HepG2 (cell line): Measurements from ENCODE around the gene MAP1LC3B. TPM values are rescaled to one million over a fixed set of nuclear protein-coding genes. Genes with fewer than 3 reads are reported as not detected.

Experiments used
- ATAD3A ChIP-seq: sonication (generic); formaldehyde crosslinking; IDR thresholded peaks from 2 replicates; pipeline ENCODE4 v1.4.0; 2020; ENCODE audit warnings: missing genetic modification reagents
- CEBPB ChIP-seq: IDR thresholded peaks from 2 replicates; pipeline ENCODE4 v1.6.1; 2011; ENCODE audit warnings: low read depth, low read length, improper control_type of control experiment, borderline replicate concordance
- HNRNPK ChIP-seq: fragments of 200-400 bp; formaldehyde crosslinking; IDR thresholded peaks from 2 replicates; pipeline ENCODE4 v1.6.1; 2018; ENCODE audit warnings: low read length, low read depth, moderate library complexity, mild to moderate bottlenecking; ENCODE audit not compliant: poor library complexity, severe bottlenecking
- HOXD1 ChIP-seq: sonication (generic); formaldehyde crosslinking; IDR thresholded peaks from 2 replicates; pipeline ENCODE4 v1.5.0; 2020; ENCODE audit warnings: missing genetic modification reagents
- PHF20 ChIP-seq: sonication (generic); formaldehyde crosslinking; IDR thresholded peaks from 2 replicates; pipeline ENCODE4 v1.5.0; 2020; ENCODE audit warnings: mild to moderate bottlenecking, missing genetic modification reagents
- REST ChIP-seq, 2 experiments: IDR thresholded peaks; 2 replicates each; pipeline ENCODE4 v1.6.1; 2011 to 2012; ENCODE audit warnings: low read length in 2 of 2, borderline replicate concordance in 1 of 2, low read depth in 1 of 2, mild to moderate bottlenecking in 1 of 2, moderate library complexity in 1 of 2
- SNAPC2 ChIP-seq: sonication (generic); formaldehyde crosslinking; IDR thresholded peaks from 2 replicates; pipeline ENCODE4 v1.8.1; 2022; ENCODE audit warnings: mild to moderate bottlenecking, missing genetic modification reagents
- SRF ChIP-seq: IDR thresholded peaks from 2 replicates; pipeline ENCODE4 v1.6.1; 2011; ENCODE audit warnings: mild to moderate bottlenecking, low read depth, low read length, moderate library complexity
- TBP ChIP-seq: sonication (generic); formaldehyde crosslinking; IDR thresholded peaks from 2 replicates; pipeline ENCODE4 v1.5.0; 2020; ENCODE audit warnings: missing genetic modification reagents
- ZNF251 ChIP-seq: sonication (generic); formaldehyde crosslinking; IDR thresholded peaks from 2 replicates; pipeline ENCODE4 v1.9.0; 2021; ENCODE audit warnings: mild to moderate bottlenecking, missing genetic modification reagents
- ZNF563 ChIP-seq: sonication (generic); formaldehyde crosslinking; IDR thresholded peaks from 2 replicates; pipeline ENCODE4 v1.8.0; 2022; ENCODE audit warnings: mild to moderate bottlenecking, moderate library complexity, missing genetic modification reagents
- ZNF564 ChIP-seq: sonication (generic); formaldehyde crosslinking; IDR thresholded peaks from 2 replicates; pipeline ENCODE4 v1.8.1; 2023; ENCODE audit warnings: mild to moderate bottlenecking, missing genetic modification reagents
- ZNF639 ChIP-seq: conservative IDR thresholded peaks from 2 replicates; pipeline ENCODE4 v1.6.1; 2018; ENCODE audit warnings: missing genetic modification reagents
- ZNF792 ChIP-seq: IDR thresholded peaks from 2 replicates; pipeline ENCODE4 v1.6.1; 2016
- polyA plus RNA-seq, 8 experiments: library from polyadenylated mRNA; depleted of rRNA in 3 of 8; stranded (reverse) in 7 of 8; unstranded in 1 of 8; fragments of >200 nt; fragmentation: Illumina TruSeq in 4 of 8; extraction: Trizol in 4 of 8; gene quantifications; 2 replicates each; pipeline versions ENCODE4 v1.2.1 to v1.2.3, GENCODE V29; 2011 to 2016; ENCODE audit warnings: low read depth in 4 of 8, missing spikeins in 1 of 8, mixed read lengths in 1 of 8; ENCODE audit not compliant: insufficient read depth in 1 of 8
- total RNA-seq, 5 experiments: library from RNA; depleted of rRNA; stranded (reverse); fragments of >200 nt; fragmentation: Illumina TruSeq; extraction: Trizol; gene quantifications; 2 replicates each; pipeline ENCODE4 v1.2.3, GENCODE V29; 2016; ENCODE audit warnings: low read depth in 1 of 5
- TF ChIP-seq, protein P1 (sequence below): sonication (generic); formaldehyde crosslinking; IDR thresholded peaks from 2 replicates; pipeline ENCODE4 v1.5.0; 2020; ENCODE audit warnings: missing genetic modification reagents
- TF ChIP-seq, protein P2 (sequence below): sonication (generic); formaldehyde crosslinking; IDR thresholded peaks from 2 replicates; pipeline ENCODE4 v1.4.0; 2020; ENCODE audit warnings: mild to moderate bottlenecking, missing genetic modification reagents
- TF ChIP-seq, protein P3 (sequence below): sonication (generic); formaldehyde crosslinking; IDR thresholded peaks from 2 replicates; pipeline ENCODE4 v1.4.0; 2020; ENCODE audit warnings: missing genetic modification reagents, borderline replicate concordance

Gene MAP1LC3B
- total and polyA plus RNA-seq, 2 of the 13 experiments (the other 11 are each of a cell fraction or from before 2014, with no cell fraction given): 15.7 to 37.4 TPM

GRCh38 chr16:87383505-87384161, 8.5 kb upstream of the MAP1LC3B start, which contains the start of gene FBXO31 (continued):
- TF ChIP-seq ZNF792 (CRISPR knock-in tag) (peak; percentile 84), REST (IDR thresholded peaks at IDR 0.05; ENCODE audit: borderline replicate concordance in 1 of 2, low read depth in 1 of 2, low read length in 2 of 2) (no peak; a peak in 1 of 4 replicates), ZNF563 (CRISPR knock-in tag) (peak; percentile 33; the same call in 1 of the 2 replicates), CEBPB (no peak), TBP (CRISPR knock-in tag) (no peak), SNAPC2 (peak; percentile 88; the same call in 1 of the 2 replicates), ATAD3A (CRISPR knock-in tag) (no peak), PHF20 (CRISPR knock-in tag) (no peak), ZNF251 (no peak), HOXD1 (CRISPR knock-in tag) (peak; percentile 87), HNRNPK (no peak), ZNF639 (CRISPR knock-in tag) (peak; percentile 92), SRF (no peak; the same call in 1 of the 2 replicates), ZNF564 (peak; percentile 95)
- TF ChIP-seq, protein P1, sequence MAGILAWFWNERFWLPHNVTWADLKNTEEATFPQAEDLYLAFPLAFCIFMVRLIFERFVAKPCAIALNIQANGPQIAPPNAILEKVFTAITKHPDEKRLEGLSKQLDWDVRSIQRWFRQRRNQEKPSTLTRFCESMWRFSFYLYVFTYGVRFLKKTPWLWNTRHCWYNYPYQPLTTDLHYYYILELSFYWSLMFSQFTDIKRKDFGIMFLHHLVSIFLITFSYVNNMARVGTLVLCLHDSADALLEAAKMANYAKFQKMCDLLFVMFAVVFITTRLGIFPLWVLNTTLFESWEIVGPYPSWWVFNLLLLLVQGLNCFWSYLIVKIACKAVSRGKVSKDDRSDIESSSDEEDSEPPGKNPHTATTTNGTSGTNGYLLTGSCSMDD: no peak
- TF ChIP-seq, protein P2, sequence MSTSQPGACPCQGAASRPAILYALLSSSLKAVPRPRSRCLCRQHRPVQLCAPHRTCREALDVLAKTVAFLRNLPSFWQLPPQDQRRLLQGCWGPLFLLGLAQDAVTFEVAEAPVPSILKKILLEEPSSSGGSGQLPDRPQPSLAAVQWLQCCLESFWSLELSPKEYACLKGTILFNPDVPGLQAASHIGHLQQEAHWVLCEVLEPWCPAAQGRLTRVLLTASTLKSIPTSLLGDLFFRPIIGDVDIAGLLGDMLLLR (CRISPR knock-in tag): peak; percentile 65
- TF ChIP-seq, protein P3, sequence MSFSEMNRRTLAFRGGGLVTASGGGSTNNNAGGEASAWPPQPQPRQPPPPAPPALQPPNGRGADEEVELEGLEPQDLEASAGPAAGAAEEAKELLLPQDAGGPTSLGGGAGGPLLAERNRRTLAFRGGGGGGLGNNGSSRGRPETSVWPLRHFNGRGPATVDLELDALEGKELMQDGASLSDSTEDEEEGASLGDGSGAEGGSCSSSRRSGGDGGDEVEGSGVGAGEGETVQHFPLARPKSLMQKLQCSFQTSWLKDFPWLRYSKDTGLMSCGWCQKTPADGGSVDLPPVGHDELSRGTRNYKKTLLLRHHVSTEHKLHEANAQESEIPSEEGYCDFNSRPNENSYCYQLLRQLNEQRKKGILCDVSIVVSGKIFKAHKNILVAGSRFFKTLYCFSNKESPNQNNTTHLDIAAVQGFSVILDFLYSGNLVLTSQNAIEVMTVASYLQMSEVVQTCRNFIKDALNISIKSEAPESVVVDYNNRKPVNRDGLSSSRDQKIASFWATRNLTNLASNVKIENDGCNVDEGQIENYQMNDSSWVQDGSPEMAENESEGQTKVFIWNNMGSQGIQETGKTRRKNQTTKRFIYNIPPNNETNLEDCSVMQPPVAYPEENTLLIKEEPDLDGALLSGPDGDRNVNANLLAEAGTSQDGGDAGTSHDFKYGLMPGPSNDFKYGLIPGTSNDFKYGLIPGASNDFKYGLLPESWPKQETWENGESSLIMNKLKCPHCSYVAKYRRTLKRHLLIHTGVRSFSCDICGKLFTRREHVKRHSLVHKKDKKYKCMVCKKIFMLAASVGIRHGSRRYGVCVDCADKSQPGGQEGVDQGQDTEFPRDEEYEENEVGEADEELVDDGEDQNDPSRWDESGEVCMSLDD (CRISPR knock-in tag): no peak; the same call in 1 of the 2 replicates
